ENCODE data around the gene GOSR1. TPM values are rescaled to one million over a fixed set of nuclear protein-coding genes. Genes with fewer than 3 reads are reported as not detected.
"Not testable (repeated sequence)": the region's sequence is repeated elsewhere in the genome, so short reads cannot be mapped to it uniquely, and the experiment has no call there.

The GOSR1 gene
- total RNA-seq, 1 donor from 2014 or later: 61.5 TPM

DNA sequence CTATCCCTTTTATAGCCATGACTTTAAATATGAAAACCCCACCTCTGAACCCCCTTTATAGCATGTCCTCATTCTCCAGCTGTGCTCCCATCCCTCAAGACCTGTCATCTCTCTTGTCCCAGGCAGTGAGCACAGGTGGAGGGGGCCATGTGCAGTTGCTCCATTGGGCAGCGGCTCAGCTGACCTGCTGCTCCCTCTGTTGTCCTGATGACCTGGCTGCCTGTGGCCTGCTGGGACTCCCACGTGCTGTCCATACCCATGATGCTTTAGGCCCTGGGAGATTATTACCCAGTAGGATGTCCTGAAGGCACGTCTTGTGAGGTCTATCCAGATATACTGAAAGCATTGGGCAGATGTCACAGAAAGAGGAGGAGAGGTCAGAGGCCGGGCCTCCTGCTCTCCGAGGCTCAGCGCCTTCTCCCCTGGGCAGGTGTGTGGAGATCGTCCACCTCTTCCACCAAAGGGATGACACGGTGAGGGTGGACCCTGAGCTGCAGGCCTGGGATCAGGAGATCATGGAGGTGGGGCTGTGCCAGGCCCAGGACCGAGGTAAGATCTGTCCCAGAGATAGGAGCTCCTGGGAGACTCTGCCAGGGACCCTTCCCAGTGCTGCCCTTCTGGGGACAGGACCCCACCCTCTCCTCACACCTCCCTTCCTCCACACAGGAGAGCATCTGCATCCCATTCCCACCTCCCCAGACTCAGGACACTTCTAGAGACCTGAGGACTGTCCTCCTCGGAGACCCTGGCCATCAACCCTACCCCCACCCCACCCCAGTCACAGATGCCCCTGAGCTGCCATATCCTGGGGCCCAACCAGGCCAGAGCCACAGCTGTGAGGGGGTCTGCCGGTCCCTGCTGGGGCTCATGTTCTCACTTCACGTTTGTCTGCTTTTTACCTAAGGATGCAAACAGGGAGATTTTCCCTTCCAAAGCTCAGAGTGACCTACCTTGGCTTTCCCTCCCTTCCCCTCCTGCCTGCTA lies 58.0 kb downstream of the GOSR1 start:
- Mint-ChIP-seq H3K4me1 (ENCODE audit: low read depth) (no peaks in the 10 kb centered on the region), H3K36me3 (ENCODE audit: low read depth) (no peaks in the 10 kb centered on the region), H3K27me3 (ENCODE audit: insufficient read depth) (no peaks in the 10 kb centered on the region), H3K4me3 (no peak overlapping the region), H3K27ac (no peak overlapping the region), H3K9me3 (no peaks in the 10 kb centered on the region)
- DNase-seq (ENCODE audit: low spot score): no peak
- intact Hi-C loops (cut with micrococcal nuclease): no loop called here

DNA sequence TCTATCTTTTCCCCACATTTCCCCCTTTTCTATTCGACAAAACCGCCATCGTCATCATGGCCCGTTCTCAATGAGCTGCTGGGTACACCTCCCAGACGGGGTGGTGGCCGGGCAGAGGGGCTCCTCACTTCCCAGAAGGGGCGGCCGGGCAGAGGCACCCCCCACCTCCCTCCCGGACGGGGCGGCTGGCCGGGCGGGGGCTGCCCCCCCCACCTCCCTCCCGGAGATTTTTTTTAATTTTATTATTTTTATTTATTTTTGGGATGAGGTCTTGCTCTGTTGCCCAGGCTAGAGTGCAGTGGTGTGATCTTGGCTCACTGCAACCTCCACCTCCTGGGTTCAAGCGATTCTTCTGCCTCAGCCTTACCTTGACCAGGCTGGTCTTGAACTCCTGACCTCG lies 59.6 kb downstream of the GOSR1 start:
- H3K4me3 Mint-ChIP-seq; H3K4me1 Mint-ChIP-seq (ENCODE audit: low read depth); H3K27ac Mint-ChIP-seq; intact Hi-C loops (cut with micrococcal nuclease); H3K27me3 Mint-ChIP-seq (ENCODE audit: insufficient read depth); H3K9me3 Mint-ChIP-seq; H3K36me3 Mint-ChIP-seq (ENCODE audit: low read depth); DNase-seq (ENCODE audit: low spot score): not testable (repeated sequence)

DNA sequence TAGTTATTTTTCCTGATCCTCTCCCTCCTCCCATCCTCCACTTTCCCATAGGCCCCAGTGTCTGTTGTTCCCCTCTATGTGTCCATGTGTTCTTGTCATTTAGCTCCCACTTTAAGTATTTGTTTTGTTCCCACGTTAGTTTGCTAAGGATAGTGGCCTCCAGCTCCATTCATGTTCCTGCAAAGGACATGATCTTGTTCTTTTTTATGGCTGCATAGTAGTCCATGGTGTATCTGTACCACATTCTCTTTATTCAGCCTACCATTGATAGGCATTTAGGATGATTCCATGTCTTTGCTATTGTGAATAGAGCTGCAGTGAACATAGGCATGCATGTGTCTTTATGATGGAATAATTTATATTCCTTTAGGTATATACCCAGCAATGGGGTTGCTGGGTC lies 60.5 kb downstream of the GOSR1 start:
- DNase-seq (ENCODE audit: low spot score); intact Hi-C loops (cut with micrococcal nuclease); H3K4me3 Mint-ChIP-seq; H3K27ac Mint-ChIP-seq; H3K9me3 Mint-ChIP-seq; H3K36me3 Mint-ChIP-seq (ENCODE audit: low read depth); H3K4me1 Mint-ChIP-seq (ENCODE audit: low read depth); H3K27me3 Mint-ChIP-seq (ENCODE audit: insufficient read depth): not testable (repeated sequence)

DNA sequence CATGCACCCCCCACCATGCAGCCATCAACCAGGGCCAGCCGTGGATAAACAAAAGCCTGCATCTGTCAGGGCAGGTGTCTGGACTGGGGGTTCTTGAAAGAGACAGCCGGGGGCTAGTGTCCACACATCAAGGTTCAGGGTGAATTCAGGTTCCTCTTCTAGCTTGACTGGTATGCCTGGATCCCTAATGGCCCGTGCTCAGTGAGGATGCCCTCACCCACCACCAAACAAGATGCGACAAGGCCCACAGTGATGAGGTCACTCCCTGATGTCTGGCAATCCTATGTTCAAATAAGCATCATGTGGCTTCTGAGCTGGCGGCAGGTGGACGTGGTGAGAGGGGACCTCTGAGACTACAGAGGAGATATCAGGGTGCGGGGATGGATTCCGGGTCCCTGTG lies 64.6 kb downstream of the GOSR1 start:
- H3K36me3 Mint-ChIP-seq (ENCODE audit: low read depth): no peaks in the 10 kb centered on the region
- no peak overlapping the region for H3K27ac Mint-ChIP-seq
- H3K4me3 Mint-ChIP-seq: no peak overlapping the region
- DNase-seq (ENCODE audit: low spot score): no peak
- intact Hi-C loops (cut with micrococcal nuclease): no loop called here
- H3K9me3 Mint-ChIP-seq: no peaks in the 10 kb centered on the region
- no peaks in the 10 kb centered on the region for H3K4me1 Mint-ChIP-seq (ENCODE audit: low read depth)
- peaks cover 3% of the 10 kb centered on the region for H3K27me3 Mint-ChIP-seq (ENCODE audit: insufficient read depth)

DNA sequence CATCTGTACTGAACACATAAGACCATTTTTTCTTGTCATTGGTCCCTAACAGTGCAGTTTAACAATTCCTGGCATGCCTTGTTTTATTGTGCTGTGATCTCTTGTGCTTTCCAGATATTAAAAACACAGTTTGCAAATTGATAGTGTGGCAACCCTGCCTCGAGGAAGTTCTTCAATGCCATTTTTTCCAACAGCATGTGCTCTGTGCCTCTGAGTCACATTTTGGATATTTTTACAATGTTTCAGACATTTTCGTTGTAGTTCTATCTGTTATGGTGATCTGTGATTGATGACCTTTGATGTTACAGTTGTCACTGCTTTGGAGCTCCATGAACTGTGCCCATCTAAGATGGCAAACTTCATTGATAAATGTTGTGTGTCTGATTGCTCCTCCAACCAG lies 66.2 kb downstream of the GOSR1 start:
- Mint-ChIP-seq H3K4me3 (no peak overlapping the region), H3K27ac (no peak overlapping the region), H3K9me3 (no peaks in the 10 kb centered on the region), H3K4me1 (ENCODE audit: low read depth) (no peaks in the 10 kb centered on the region), H3K36me3 (ENCODE audit: low read depth) (no peaks in the 10 kb centered on the region), H3K27me3 (ENCODE audit: insufficient read depth) (peaks cover 3% of the 10 kb centered on the region)
- no peak for DNase-seq (ENCODE audit: low spot score)
- intact Hi-C loops (cut with micrococcal nuclease): no loop called here

DNA sequence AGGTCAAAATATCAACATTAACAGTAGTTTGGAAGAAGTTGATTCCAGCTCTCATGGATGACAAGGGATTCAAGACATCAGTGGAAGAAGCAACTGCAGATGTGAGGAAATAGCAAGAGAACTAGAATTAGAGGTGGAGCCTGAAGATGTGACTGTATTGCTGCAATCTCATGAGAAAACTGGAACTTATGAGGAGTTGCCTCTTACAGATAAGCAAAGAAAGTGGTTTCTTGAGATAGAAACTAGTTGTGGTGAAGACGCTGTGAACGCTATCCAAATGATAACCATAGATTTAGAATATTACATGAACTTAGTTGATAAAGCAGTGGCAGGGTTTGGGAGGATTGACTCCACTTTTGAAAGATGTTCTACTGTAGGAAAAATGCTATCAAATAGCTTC lies 67.8 kb downstream of the GOSR1 start:
- H3K36me3 Mint-ChIP-seq (ENCODE audit: low read depth): no peaks in the 10 kb centered on the region
- H3K9me3 Mint-ChIP-seq: no peaks in the 10 kb centered on the region

DNA sequence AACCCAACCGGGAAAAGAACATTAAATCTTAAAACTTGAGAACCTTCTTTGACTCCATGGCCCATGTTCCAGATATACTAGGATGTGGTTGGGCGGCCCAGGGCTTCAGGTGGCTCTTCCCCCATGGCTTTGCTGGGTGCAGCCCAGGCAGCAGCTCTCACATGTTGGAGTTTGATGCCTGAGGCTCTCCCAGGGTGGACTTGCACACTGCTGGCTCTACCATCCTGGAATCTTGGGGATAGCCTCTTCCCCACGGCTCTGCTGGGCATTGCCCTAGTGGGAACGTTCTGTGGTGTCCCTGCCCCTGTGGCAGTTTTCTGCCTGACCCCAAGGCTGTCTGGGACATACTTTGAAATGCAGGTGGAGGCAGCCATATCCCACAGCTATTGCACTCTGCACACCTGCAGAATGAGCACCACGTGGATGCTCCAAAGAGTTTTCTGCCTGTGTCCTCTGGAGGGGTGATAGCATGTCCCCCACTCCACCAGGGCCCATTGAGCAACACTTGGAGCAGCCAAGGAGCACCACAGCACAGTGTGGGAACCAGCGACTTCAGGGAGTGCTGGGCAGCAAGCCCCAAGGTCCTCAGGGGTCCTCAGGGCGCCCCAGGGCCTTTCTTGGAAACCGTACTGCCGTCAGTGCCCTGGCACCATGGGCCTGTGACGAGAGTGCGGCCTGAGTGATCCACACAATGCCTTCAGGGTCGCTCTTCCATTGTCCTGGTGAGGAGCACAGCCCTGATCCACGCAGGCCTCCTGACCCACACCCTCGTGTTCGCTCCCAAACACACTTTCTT lies 70.8 kb downstream of the GOSR1 start:
- H3K9me3 Mint-ChIP-seq: no peaks in the 10 kb centered on the region
- no peak for DNase-seq (ENCODE audit: low spot score)

More for the DNA sequence above, 67.8 kb downstream of the GOSR1 start:
- H3K4me3 Mint-ChIP-seq: no peak overlapping the region
- intact Hi-C loops (cut with micrococcal nuclease): no loop called here
- no peaks in the 10 kb centered on the region for H3K4me1 Mint-ChIP-seq (ENCODE audit: low read depth)
- H3K27me3 Mint-ChIP-seq (ENCODE audit: insufficient read depth): peaks cover 3% of the 10 kb centered on the region
- no peak overlapping the region for H3K27ac Mint-ChIP-seq
- no peak for DNase-seq (ENCODE audit: low spot score)

DNA sequence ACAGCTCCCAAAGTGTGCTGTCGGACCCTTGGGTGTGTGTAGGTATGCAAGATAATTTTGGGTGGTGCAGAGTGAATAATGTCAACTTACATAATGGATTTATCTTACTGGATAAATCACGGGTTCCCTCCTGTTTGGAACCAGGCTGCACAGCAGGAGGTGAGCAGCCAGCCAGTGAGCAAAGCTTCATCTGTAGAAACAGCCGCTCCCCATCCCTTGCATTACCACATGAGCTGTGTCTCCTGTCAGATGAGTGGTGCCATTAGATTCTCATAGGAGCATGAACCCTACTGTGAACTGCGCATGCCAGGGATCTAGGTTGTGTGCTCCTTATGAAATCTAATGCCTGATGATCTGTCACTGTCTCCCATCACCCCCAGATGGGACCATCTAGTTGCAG lies 72.0 kb downstream of the GOSR1 start:
- H3K4me1 Mint-ChIP-seq (ENCODE audit: low read depth): peaks cover 12% of the 10 kb centered on the region
- H3K9me3 Mint-ChIP-seq; H3K36me3 Mint-ChIP-seq (ENCODE audit: low read depth); H3K27ac Mint-ChIP-seq; H3K4me3 Mint-ChIP-seq; DNase-seq (ENCODE audit: low spot score); intact Hi-C loops (cut with micrococcal nuclease); H3K27me3 Mint-ChIP-seq (ENCODE audit: insufficient read depth): not testable (repeated sequence)

More for the DNA sequence above, 70.8 kb downstream of the GOSR1 start:
- no peak overlapping the region for H3K27ac Mint-ChIP-seq
- H3K4me1 Mint-ChIP-seq (ENCODE audit: low read depth): peaks cover 12% of the 10 kb centered on the region
- intact Hi-C loops (cut with micrococcal nuclease): no loop called here
- peaks cover 2% of the 10 kb centered on the region for H3K27me3 Mint-ChIP-seq (ENCODE audit: insufficient read depth)
- no peak overlapping the region for H3K4me3 Mint-ChIP-seq
- H3K36me3 Mint-ChIP-seq (ENCODE audit: low read depth): no peaks in the 10 kb centered on the region

DNA sequence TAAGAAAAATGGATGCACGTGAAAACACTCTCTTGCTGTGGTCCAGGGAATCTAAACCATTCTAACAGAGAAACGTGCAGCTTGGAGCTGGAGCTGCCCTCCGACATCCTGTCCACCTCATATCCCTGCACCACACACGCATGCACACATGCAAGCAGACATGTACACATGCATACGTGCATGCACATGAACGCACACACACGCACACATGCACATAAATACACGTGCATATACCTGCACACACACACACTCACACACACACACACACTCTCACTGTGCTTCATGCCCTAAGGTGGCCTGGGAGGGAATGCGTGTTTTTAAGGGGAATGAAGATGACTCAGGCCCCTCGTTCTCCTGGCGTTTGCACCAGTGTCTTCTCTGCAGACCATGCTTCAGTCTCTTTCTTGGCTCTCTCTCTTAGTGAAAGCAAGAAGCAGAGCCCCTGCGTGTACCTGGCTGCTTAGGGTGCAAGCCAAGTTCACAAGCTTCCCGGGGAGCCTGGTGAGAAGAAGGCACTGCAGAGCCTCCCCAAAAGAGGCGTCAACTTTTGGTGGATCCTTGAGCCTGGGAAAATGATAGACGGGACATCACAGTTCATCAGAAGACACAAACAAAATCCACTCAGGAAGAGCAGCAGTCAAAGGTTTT lies 72.8 kb downstream of the GOSR1 start:
- no peak overlapping the region for H3K27ac Mint-ChIP-seq
- no peaks in the 10 kb centered on the region for H3K36me3 Mint-ChIP-seq (ENCODE audit: low read depth)
- DNase-seq (ENCODE audit: low spot score): no peak
- no peak overlapping the region for H3K4me3 Mint-ChIP-seq
- intact Hi-C loops (cut with micrococcal nuclease): no loop called here
- peaks cover 2% of the 10 kb centered on the region for H3K27me3 Mint-ChIP-seq (ENCODE audit: insufficient read depth)
- H3K4me1 Mint-ChIP-seq (ENCODE audit: low read depth): peaks cover 12% of the 10 kb centered on the region
- no peaks in the 10 kb centered on the region for H3K9me3 Mint-ChIP-seq

DNA sequence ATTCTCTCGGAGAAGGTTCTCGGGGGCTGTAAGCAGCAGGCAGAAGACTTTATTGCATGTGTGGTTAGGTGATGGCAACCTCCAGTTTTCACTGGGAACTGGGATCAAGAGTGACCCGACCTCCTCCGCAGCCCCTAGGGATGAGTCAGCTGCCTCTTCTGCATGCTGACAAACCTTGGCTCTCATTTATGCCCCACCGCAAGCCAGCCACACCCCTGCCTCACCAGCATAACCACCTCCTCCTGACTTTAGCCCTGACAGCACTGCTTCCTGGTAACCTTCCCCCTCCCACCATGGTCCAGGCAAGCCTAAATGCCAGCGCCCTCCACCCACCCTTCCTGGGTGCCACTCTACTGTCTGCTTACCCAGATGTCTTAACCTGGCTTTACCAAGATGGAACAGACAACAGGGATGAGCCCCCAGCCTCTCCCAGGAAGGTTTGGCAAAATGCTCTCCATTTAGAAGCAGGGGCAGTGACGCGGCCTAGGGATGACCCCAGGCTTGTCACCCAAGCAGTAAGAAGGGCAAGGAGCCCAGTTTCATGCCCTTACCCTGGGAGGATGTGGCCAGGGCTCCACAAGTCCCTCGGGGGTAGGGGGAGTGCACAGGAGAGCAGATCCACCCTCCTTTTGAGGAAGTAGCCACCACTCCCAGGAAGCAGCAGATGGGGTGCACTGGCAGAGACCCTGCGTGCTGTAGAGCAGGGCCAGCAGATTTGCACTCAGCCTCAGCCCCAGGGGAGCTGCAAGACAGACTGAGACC lies 73.5 kb downstream of the GOSR1 start:
- intact Hi-C loops (cut with micrococcal nuclease): no loop called here
- no peaks in the 10 kb centered on the region for H3K9me3 Mint-ChIP-seq
- no peak for DNase-seq (ENCODE audit: low spot score)
- H3K36me3 Mint-ChIP-seq (ENCODE audit: low read depth): no peaks in the 10 kb centered on the region
- H3K4me3 Mint-ChIP-seq: no peak overlapping the region
- H3K27me3 Mint-ChIP-seq (ENCODE audit: insufficient read depth): peaks cover 2% of the 10 kb centered on the region
- H3K4me1 Mint-ChIP-seq (ENCODE audit: low read depth): peaks cover 12% of the 10 kb centered on the region
- H3K27ac Mint-ChIP-seq: no peak overlapping the region

DNA sequence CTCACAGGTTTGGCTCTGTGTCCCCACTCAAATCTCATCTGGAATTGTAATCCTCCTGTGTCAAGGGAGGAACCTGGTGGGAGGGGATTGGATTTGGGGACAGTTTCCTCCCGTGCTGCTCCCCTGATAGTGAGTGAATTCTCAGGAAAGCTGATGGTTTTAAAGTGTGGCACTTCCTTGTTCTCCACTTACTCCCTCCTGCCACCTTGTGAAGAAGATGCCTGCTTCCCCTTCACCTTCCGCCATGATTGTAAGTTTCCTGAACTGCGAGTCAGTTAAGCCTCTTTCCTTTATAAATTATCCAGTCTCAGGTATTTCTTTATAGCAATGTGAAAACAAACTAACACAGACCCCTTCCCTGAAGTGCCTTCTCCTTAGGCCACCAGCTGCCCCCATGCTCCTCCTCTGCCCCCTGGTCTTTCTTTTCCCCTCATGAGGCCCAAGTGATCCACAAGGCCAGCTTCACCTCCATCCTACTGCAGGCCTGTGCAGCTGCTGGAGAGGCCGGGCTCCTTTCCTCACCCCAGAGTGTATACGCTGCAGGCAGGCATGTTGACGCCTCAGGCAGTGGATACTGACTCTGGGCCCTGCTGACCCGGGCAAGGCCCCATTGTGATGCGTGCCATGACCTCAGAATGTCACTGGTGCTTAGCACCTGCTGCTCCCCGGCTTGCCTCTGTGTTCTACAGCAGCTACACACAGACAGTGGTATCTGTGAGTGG lies 74.2 kb downstream of the GOSR1 start:
- H3K27ac Mint-ChIP-seq; H3K9me3 Mint-ChIP-seq; H3K4me3 Mint-ChIP-seq; intact Hi-C loops (cut with micrococcal nuclease); H3K27me3 Mint-ChIP-seq (ENCODE audit: insufficient read depth); H3K36me3 Mint-ChIP-seq (ENCODE audit: low read depth); DNase-seq (ENCODE audit: low spot score): not testable (repeated sequence)
- peaks cover 12% of the 10 kb centered on the region for H3K4me1 Mint-ChIP-seq (ENCODE audit: low read depth)

DNA sequence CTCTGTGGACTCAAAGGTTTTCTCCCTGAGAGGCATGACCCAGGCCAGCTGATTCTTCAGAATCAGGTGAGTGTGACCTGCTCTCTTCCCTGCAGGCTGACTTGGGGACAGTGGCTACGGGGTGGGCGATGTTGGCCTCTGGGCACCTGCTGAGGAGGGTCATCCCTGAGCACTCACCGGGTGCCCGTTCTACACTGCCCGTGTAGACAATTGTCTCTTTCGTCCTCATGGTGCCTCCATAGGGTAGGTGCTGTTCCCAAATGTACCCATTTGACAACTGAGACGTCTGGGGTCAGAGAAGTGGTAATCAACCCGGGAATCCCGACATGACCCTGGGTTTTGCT lies 74.8 kb downstream of the GOSR1 start:
- H3K27me3 Mint-ChIP-seq (ENCODE audit: insufficient read depth): no peaks in the 10 kb centered on the region
- H3K9me3 Mint-ChIP-seq: no peaks in the 10 kb centered on the region
- no peak overlapping the region for H3K27ac Mint-ChIP-seq
- peaks cover 12% of the 10 kb centered on the region for H3K4me1 Mint-ChIP-seq (ENCODE audit: low read depth)
- DNase-seq (ENCODE audit: low spot score): no peak
- H3K36me3 Mint-ChIP-seq (ENCODE audit: low read depth): no peaks in the 10 kb centered on the region
- no peak overlapping the region for H3K4me3 Mint-ChIP-seq
- intact Hi-C loops (cut with micrococcal nuclease): no loop called here
